D341Med (cell line): ENCODE results near the gene HEY2.
"Not testable (repeated sequence)": the region's sequence is repeated elsewhere in the genome, so short reads cannot be mapped to it uniquely, and the experiment has no call there.

Experiments
- DNase-seq: peaks from one replicate; pipeline ENCODE4 v3.0.0; 2012; ENCODE audit warnings: low spot score

HEY2 gene

GRCh38 chr6:125773387-125774341 lies 24.2 kb downstream of the HEY2 start:
- no peak for DNase-seq

GRCh38 chr6:125776107-125776826 lies 26.8 kb downstream of the HEY2 start:
- not testable (repeated sequence) for DNase-seq

GRCh38 chr6:125779924-125780539 lies 30.6 kb downstream of the HEY2 start:
- DNase-seq: peak; percentile 75

- peak; percentile 72 for DNase-seq
These were observed 31.3 kb downstream of the HEY2 start for GRCh38 chr6:125780540-125781313.

GRCh38 chr6:125781314-125781868 lies 32.0 kb downstream of the HEY2 start:
- peak; percentile 44 for DNase-seq

GRCh38 chr6:125784365-125784764 lies 34.9 kb downstream of the HEY2 start:
- no peak for DNase-seq

GRCh38 chr6:125787791-125788190 lies 38.4 kb downstream of the HEY2 start:
- no peak for DNase-seq

- DNase-seq: no peak
These were observed 39.7 kb downstream of the HEY2 start for GRCh38 chr6:125789167-125789566.

- DNase-seq: peak; percentile 57
These were observed 40.3 kb downstream of the HEY2 start for GRCh38 chr6:125789576-125790357.

- DNase-seq: peak; percentile 89
These were observed 41.1 kb downstream of the HEY2 start, which contains the start of gene NCOA7 for GRCh38 chr6:125790358-125791150. NCOA7 (plus strand) TSS chr6:125790960; CDS start chr6:125815355, 24,395 bp downstream.

- peak; percentile 62 for DNase-seq
These were observed 41.9 kb downstream of the HEY2 start for GRCh38 chr6:125791151-125791819.

- DNase-seq: no peak
These were observed 42.4 kb downstream of the HEY2 start for GRCh38 chr6:125791820-125792165.

GRCh38 chr6:125792172-125792571 lies 42.7 kb downstream of the HEY2 start:
- DNase-seq: no peak

GRCh38 chr6:125792680-125793079 lies 43.2 kb downstream of the HEY2 start:
- no peak for DNase-seq

GRCh38 chr6:125793280-125793679 lies 43.8 kb downstream of the HEY2 start:
- no peak for DNase-seq

- no peak for DNase-seq
These were observed 44.4 kb downstream of the HEY2 start for GRCh38 chr6:125793863-125794262.

- no peak for DNase-seq
These were observed 45.1 kb downstream of the HEY2 start for GRCh38 chr6:125794342-125795137.

- DNase-seq: no peak
These were observed 45.9 kb downstream of the HEY2 start for GRCh38 chr6:125795301-125795700.
